GM13977 (cell line): ENCODE measurements around the gene CD6.

Experiments
- DNase-seq: peaks from one replicate; pipeline ENCODE4 v3.0.0; 2012; ENCODE audit warnings: low spot score
- in situ Hi-C: fragments of 300-500 bp; cut with MboI; formaldehyde crosslinking; loops from one replicate; pipeline ENCODE4 v1.12.0; 2022; ENCODE audit warnings: low sequenced_read_pairs, low pct_unique_long_range_greater_than_20kb, mixed read lengths, inconsistent platforms; ENCODE audit not compliant: unreplicated experiment
- TF ChIP-seq, protein P1 (sequence below): IDR thresholded peaks from 2 replicates; pipeline ENCODE4 v1.5.1; 2012; ENCODE audit warnings: mild to moderate bottlenecking, control low read depth; ENCODE audit not compliant: insufficient read depth; ENCODE audit errors: extremely low read depth, missing control alignments

The CD6 gene

DNA sequence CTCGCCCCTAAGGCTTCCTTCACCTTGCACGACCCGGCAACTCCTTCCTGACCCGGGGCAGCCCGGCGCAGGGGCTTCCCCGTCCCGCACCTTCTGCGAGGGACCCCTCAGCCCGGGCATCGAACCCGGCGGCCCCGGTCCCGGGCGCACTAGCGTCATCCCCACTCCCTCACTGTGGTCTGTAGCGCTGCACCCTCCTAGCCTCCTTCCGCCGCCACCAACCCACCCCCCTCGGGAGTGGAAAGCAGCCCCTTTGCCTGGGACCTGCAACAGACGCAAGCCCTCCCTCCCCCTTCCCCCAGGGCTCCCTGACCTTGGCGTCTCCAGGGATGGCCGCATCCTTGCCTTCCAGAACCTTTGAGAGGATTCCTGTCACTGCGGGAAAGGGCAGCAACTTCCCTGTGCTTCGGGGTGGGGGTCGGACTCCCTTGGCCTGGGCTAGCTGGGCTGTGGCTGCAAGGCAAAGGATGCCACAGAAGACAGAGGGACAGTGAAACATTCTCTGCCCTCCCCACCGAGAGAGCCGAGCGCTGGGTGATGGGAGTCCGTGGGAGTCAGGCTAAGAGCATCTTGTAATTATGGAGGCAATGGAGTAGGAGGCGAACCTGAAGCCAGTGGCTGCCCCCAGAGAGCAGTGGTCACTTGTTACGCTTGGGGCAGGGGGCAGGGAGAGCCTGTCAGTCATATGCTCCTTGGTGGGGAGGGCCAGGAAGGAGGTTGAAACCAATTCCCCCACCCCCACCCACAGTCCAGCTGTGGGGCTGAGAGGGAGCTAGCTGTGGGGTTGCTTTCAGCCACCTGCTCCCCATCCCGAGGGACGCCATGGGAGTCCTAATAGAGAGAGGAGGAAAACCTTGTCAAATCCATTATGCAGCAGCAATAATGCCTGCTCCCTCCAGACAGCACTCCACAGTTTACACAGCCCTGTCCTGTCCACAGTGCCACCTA is 46.3 kb upstream of the CD6 start:
- in situ Hi-C loops = no loop called here
- TF ChIP-seq, protein P1, sequence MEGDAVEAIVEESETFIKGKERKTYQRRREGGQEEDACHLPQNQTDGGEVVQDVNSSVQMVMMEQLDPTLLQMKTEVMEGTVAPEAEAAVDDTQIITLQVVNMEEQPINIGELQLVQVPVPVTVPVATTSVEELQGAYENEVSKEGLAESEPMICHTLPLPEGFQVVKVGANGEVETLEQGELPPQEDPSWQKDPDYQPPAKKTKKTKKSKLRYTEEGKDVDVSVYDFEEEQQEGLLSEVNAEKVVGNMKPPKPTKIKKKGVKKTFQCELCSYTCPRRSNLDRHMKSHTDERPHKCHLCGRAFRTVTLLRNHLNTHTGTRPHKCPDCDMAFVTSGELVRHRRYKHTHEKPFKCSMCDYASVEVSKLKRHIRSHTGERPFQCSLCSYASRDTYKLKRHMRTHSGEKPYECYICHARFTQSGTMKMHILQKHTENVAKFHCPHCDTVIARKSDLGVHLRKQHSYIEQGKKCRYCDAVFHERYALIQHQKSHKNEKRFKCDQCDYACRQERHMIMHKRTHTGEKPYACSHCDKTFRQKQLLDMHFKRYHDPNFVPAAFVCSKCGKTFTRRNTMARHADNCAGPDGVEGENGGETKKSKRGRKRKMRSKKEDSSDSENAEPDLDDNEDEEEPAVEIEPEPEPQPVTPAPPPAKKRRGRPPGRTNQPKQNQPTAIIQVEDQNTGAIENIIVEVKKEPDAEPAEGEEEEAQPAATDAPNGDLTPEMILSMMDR = no peak
- no peak for DNase-seq

DNA sequence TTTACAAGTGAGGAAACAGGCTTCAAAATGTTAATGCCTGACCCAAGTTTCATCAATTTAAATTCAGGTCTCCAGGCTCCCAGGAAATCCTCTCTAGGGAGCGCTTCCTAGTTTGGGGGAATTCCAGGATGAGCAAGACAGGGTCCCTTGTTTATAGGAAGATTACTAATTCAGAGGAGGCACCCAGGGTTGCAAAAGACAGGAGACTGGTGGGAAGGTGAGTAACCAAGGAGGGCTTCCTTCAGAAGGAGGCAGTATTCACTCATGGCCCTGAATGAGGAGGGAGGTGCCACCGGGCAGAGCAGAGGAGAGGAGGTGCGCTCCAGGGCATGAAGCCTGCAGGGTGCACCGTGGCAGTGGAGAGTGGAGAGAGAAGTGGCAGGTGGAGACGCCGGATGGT is 45.6 kb upstream of the CD6 start:
- DNase-seq = no peak
- in situ Hi-C loops = no loop called here

DNA sequence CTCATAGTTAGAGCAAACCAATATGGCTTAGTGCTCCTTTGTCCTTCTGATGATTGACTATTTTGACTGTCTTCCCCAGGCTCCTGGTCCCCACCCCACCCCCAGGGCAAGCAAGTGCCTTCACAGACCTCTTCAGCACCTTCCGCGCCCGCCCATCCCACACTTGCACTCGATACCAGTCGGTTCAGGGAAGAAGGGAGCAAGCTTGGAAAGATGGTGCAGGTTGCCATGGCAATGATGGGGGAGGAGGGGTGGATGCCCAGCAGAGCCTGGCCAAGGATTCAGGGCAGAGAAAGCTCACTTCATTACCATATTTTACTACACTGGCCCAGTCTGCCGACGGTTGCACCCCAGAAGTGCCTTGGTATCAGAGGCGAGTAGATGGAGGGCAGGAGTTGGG is 45.0 kb upstream of the CD6 start:
- no peak for DNase-seq
- TF ChIP-seq, protein P1 = no peak

More for the DNA sequence above, 45.6 kb upstream of the CD6 start:
- TF ChIP-seq, protein P1 = no peak

DNA sequence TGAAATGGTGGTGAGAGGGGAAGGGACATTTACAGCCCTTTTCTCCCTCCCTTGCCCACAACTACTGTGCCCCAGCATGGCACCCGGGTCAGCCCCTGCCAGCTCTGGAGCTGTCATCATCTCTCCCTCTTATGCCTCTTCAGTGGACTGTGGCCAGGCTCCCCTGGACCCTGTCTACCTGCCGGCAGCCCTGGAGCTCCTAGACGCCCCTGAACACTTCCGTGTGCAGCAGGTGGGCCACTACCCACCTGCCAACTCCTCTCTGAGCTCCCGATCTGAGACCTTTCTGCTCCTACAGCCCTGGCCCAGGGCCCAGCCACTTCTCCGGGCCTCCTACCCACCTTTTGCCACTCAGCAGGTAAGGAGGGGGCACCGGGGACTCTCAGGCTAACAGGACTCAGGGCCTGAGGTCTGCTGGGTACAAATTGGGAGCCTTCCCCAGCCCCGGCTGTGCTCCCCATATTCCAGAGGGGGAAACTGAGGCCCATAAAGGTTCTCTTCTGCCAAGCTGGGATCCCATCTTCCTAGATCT is 44.4 kb upstream of the CD6 start:
- TF ChIP-seq, protein P1 = no peak
- in situ Hi-C loops = no loop called here
- no peak for DNase-seq

More for the DNA sequence above, 45.0 kb upstream of the CD6 start:
- in situ Hi-C loops = no loop called here

DNA sequence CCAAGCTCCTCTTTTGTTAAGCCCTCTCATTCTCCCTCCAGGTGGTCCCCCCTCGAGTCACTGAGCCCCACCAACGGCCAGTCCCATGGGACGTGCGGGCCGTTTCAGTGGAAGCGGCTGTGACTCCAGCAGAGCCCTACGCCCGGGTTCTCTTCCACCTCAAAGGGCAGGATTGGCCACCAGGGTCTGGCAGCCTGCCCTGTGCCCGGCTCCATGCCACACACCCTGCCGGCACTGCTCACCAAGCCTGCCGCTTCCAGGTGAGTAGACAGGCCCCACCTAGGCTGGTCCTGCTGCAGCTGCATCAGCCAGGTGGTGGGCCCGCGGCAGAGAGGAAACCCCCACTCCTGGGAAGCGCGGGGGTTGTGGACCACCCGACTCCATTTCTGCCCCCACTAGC is 43.9 kb upstream of the CD6 start:
- TF ChIP-seq, protein P1 = no peak
- no peak for DNase-seq
- in situ Hi-C loops = no loop called here

DNA sequence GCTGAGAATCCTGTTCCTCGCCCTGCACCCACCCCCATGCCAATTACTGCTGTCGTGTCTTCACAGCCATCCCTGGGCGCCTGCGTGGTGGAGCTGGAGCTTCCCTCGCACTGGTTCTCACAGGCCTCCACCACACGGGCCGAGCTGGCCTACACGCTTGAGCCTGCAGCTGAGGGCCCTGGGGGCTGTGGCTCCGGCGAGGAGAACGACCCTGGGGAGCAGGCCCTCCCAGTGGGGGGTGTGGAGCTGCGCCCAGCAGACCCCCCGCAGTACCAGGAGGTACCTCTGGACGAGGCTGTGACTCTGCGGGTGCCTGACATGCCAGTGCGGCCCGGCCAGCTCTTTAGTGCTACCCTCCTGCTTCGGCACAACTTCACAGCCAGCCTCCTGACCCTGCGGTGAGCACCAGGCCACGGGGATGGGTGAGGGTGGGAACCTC is 42.9 kb upstream of the CD6 start:
- in situ Hi-C loops = no loop called here
- TF ChIP-seq, protein P1 = no peak
- DNase-seq = no peak
